Measurements from ENCODE around the gene APC2.

Gene APC2

DNA sequence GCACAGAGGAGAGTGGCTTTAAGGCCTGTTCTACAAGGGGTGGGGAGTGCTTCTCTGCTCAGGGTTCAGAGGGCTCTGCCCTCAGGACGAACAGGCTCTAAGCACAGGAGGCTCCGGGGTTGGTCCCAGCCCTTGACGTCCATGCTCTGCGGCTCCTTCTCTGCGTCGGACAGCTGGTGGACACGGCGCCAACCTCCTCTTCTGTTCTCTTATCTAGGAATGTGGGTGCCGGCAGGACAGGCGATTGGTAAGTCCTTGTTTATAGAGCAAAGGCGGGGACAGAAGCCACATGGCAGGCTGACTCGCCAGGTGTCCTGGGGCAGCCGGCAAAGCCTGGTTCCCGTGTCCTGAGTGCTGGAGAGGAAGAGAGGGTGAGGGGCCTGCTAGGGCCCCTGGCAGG is 20.2 kb upstream of the APC2 start:
- in situ Hi-C loops (cut with MboI; ENCODE audit: low sequenced_read_pairs, unreplicated experiment), result no loop called here

DNA sequence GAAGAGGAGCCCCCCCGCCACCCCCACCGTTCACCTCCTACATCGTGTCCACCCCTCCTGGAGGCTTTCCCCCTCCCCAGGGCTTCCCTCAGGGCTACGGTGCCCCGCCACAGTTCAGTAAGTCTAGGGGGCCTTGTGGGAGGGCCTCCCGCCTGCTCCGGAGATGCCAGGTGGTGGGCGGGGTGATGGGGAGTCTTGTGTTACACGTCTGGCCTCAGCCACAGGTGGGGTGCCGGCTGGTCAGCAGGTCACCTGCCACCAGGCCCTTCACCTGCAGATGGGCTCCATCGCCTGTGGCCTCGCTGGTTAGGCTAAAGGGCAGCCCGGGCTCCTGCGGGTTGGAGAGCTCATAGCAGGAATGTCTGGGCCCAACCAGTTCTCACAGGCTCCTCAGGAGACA is 19.7 kb upstream of the APC2 start:
- TF ChIP-seq, protein P1, sequence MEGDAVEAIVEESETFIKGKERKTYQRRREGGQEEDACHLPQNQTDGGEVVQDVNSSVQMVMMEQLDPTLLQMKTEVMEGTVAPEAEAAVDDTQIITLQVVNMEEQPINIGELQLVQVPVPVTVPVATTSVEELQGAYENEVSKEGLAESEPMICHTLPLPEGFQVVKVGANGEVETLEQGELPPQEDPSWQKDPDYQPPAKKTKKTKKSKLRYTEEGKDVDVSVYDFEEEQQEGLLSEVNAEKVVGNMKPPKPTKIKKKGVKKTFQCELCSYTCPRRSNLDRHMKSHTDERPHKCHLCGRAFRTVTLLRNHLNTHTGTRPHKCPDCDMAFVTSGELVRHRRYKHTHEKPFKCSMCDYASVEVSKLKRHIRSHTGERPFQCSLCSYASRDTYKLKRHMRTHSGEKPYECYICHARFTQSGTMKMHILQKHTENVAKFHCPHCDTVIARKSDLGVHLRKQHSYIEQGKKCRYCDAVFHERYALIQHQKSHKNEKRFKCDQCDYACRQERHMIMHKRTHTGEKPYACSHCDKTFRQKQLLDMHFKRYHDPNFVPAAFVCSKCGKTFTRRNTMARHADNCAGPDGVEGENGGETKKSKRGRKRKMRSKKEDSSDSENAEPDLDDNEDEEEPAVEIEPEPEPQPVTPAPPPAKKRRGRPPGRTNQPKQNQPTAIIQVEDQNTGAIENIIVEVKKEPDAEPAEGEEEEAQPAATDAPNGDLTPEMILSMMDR (IDR thresholded peaks at IDR 0.05; ENCODE audit: borderline replicate concordance, control extremely low read depth, extremely low read depth, insufficient read depth, missing control alignments), result no peak
- no peak for DNase-seq (ENCODE audit: low spot score)
- in situ Hi-C loops (cut with MboI; ENCODE audit: low sequenced_read_pairs, unreplicated experiment), result no loop called here

More for the DNA sequence above, 20.2 kb upstream of the APC2 start:
- no peak for DNase-seq (ENCODE audit: low spot score)
- TF ChIP-seq, protein P1 (IDR thresholded peaks at IDR 0.05; ENCODE audit: borderline replicate concordance, control extremely low read depth, extremely low read depth, insufficient read depth, missing control alignments), result no peak

DNA sequence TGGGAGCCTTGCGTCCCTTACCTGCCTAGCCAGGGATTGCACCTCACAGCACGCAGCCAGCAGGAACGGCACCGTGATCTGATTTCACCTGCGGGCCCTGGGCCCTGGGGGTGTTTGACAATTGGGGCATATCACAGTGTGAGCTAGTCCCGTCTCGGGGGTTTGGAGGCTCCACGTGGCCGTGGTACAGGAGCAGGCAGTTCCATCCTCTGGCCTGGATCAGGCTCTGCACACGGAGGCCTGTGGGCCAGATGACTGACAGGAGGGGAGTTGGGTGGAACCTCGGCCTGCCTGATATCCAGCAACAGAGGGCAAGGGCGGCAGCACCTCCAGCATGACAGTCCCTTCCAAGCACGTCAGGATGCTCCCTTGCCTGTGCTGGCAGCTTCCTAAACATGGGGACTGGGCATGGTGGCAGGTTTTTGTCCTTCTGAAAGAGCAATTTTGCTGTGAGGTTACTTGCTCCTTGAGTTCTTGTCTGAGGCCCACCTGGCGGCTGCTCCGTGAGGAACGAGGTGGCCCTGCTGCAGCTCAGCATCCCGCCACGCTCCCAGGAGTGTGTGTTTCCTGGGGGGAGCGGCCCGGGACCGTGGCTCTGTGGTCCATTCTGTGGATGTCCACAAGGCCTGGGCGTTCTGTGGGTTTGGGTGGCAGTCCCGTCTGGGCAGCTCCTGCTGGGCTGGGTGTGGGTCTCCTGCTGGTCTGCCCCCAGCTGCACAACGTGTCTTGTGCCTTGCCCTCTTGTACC is 18.0 kb upstream of the APC2 start:
- DNase-seq (ENCODE audit: low spot score), result no peak
- in situ Hi-C loops (cut with MboI; ENCODE audit: low sequenced_read_pairs, unreplicated experiment), result no loop called here
- TF ChIP-seq, protein P1 (IDR thresholded peaks at IDR 0.05; ENCODE audit: borderline replicate concordance, control extremely low read depth, extremely low read depth, insufficient read depth, missing control alignments), result no peak

DNA sequence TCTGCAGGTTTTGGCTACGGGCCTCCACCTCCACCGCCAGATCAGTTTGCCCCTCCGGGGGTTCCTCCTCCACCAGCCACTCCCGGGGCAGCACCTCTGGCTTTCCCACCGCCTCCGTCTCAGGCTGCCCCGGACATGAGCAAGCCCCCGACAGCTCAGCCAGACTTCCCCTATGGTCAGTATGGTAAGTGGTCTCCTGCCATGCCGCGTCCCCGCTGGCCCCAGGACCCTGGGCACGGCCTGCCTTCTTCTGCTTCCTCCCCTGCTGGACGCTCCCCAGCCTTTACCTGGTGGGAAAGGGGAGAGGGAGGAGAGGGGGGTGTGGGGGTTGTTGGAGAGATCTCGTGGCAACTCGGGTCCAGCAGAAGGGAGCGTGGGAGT is 17.4 kb upstream of the APC2 start:
- DNase-seq (ENCODE audit: low spot score), result no peak
- TF ChIP-seq, protein P1 (IDR thresholded peaks at IDR 0.05; ENCODE audit: borderline replicate concordance, control extremely low read depth, extremely low read depth, insufficient read depth, missing control alignments), result no peak
- in situ Hi-C loops (cut with MboI; ENCODE audit: low sequenced_read_pairs, unreplicated experiment), result no loop called here

DNA sequence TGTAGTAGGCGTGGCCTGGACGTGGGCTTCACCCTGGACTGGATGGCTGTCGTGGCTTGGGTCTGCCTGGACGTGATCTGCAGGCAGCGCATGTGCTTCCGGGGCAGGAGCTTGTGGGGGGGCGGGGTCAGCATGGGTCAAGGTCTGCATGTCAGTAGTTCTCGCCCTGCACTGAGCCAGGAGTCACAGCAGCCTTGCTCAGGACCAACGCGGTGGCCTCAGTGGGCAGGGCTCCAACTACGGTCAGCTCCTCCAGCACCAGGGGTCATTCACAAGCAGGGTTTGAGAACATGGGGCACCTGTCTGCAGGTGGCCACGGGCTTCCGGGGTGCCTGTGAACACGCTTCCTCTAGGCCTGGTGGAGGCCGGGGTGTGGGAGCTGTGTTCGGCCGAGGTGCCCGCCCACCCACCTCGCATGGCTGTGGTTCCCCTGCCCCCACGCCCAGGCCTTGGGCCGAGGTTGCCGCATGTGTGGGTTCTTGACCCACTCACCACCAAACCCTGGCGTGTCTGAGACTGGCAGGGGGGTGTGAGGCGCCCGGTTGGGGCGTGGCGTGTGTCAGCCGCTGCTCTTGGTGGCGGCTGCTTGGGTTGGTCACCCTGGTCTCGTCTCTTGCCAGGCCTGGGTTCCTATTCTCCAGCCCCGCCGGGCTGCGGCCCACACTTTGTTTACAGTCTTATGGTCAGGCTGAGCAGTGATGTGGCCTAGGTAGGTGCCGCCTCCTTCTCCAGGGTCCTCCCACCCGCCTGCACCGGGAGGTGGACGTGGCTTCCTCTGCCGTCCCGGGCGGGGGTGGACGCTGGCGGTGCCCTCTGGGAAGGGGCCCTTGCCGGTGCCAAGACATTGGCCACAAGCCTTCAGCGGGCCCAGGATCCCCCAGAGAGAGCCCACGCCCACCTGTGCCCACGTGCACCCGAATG is 16.5 kb upstream of the APC2 start:
- DNase-seq (ENCODE audit: low spot score), result no peak
- TF ChIP-seq, protein P1 (IDR thresholded peaks at IDR 0.05; ENCODE audit: borderline replicate concordance, control extremely low read depth, extremely low read depth, insufficient read depth, missing control alignments), result no peak
- in situ Hi-C loops (cut with MboI; ENCODE audit: low sequenced_read_pairs, unreplicated experiment), result no loop called here

DNA sequence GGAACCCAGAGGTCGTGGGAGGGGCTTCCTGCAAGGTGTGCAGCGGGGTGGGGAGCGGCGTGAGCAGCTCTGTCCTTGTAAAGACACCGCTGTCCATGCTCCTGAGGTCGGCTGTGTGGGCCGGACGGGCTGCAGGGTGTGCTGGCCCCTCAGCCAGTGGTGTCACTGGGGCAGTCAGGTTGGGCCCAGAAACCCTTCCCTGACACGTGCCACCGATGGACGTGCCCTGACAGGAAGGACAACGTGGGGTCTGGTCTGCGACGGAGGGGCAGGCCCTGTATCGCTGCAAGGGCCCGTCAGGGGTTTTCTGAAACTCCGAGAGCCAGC is 15.9 kb upstream of the APC2 start:
- TF ChIP-seq, protein P1 (IDR thresholded peaks at IDR 0.05; ENCODE audit: borderline replicate concordance, control extremely low read depth, extremely low read depth, insufficient read depth, missing control alignments), result no peak
- in situ Hi-C loops (cut with MboI; ENCODE audit: low sequenced_read_pairs, unreplicated experiment), result no loop called here
- no peak for DNase-seq (ENCODE audit: low spot score)

Measured in GM13976 (cell line).